GM18507 (cell line): ENCODE measurements around the gene TBX4.
A peak's percentile ranks its signal among the peaks of the same experiment; 100 is the strongest.

Source experiments
- DNase-seq: peaks from one replicate; pipeline ENCODE4 v3.0.0; 2011; ENCODE audit warnings: low read depth; ENCODE audit not compliant: insufficient read length; ENCODE audit errors: extremely low spot score
- FAIRE-seq: peaks from 2 replicates; lab custom pipeline; 2011; peaks lifted over from hg19 to GRCh38; lab: Jason Lieb, UNC

TBX4 gene

DNA sequence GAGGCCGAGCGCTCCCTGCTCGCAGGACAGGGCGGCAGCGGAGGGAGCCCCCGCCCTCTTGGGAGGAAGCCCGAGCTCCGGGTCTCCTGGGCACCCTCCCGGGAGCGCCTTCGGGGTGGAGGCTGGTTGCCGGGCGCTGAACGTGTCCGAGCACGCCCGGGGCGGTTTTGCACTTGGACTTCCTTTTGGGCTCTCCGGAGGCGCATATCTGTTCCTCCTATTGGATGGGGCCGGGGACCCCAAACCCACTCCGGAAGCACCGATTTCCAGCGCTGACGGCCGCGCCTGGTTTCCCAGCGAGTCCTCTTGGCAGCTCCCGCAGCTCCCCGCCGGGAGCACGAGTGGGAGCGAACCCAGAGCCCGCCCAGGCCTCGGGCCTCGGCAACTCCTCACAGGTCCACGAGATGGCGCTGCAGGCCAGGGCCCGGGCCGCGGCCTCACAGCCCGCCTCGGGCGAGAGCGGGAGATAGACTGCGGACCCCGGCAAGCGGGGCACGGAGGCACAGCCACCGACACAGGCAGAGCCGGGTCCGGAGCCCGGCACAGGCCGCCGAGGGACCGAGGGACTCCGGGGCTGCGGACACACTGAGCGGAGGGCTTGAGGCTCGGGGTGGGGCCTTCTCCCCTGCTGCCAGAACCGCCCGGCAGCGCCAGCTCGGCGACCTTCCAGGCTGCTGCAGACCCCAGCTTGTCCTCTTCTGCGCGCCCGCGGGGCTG lies 39.9 kb upstream of the TBX4 start:
- DNase-seq (peak; percentile 78), FAIRE-seq (peak; percentile 38)

GRCh38 chr17:61412860-61413660 lies 39.2 kb upstream of the TBX4 start:
- no peak for FAIRE-seq
- no peak for DNase-seq

DNA sequence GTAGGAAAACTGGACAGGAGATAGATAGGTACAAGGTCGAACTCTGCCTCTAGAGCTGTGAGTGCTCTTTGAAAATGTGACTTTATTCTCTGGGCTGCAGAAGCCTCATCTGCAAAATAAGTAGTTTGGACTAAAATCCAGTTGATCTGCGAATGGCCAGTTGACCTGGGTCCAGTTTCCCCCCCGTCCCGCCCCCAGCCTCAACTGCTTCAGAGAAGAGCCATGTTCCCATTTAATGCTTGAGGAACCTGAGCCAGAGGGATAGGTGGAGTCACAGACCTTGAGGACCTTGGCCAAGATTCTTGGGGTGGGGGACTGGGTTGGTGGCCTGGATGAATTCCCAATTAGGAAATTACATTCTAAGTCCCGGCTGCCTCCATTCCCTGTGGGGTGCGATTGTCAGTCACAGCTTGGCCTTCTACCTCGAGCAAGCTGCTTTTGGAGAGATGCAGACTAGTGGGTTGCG lies 38.5 kb upstream of the TBX4 start:
- FAIRE-seq (no peak), DNase-seq (no peak)

DNA sequence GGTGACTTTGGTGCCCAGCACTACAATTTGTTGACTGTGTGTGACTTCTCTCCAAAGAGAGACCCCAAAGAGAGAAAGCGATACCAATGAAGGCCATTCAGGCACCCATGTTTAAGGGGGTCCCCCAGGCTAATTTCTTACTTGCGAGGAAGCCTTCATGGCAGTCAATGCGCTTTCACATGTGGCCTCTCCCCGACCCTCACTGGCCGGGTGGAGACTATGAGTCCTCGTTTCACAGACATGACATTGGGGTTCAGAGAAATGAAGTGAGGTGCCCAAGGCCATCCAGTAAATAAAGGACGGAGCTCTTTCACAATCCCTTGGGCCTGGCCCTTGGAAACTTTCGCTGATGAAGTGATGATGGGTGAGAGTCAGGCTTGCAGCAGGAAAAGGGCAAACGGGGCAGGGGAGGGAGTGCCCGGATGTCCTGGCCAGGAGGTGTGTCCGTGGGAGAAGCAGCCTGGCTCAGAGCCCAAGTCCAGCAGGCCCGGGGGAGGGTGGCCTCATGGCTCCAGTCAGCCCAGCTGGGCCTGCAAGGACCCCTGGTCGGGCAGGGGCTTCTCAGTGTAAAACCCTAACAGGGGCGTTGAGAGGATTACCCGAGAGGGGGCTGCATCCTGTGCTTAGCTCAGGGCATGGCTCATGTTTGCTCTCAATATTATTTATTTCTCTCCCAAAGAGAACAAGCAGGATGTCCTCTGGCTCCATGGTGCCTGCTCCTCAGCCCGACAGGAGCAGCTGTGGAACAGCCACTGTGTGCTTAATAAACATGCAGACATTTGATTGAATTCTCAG lies 37.9 kb upstream of the TBX4 start:
- FAIRE-seq (no peak), DNase-seq (no peak)

DNA sequence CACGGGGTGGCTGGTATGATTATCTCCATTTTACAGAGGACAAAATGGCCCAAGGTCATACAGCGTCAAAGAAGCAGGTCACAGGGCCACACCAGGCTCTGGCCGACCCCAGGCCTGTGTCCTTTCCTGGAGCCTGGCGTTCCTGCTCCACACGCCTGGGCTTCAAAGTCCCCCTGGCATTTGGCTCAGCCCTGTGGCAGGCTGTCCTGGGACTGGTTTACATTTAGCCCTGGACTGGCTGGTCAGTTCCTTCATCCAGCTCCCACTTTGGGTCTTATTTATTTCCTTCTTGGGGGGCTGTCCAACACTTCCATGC lies 37.3 kb upstream of the TBX4 start:
- DNase-seq (no peak), FAIRE-seq (no peak)

GRCh38 chr17:61415374-61416210 lies 36.6 kb upstream of the TBX4 start:
- DNase-seq (no peak), FAIRE-seq (no peak)

DNA sequence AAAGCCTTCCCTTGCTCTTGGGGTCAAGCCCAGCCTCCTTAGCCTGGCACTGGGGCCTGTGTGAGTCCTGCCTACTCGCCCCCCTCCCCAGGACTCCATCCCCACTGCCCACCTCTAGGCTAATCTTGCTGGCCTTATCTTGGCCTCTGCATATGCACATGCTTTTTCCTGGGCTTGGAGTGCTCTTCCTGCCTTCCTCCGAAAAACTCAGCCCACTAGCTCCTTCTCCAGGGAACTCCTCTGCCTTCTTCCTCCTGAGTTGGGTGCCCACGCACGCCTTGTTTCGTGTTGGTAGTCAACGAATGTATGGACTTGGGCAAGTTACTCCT lies 36.0 kb upstream of the TBX4 start:
- DNase-seq (no peak), FAIRE-seq (no peak)

DNA sequence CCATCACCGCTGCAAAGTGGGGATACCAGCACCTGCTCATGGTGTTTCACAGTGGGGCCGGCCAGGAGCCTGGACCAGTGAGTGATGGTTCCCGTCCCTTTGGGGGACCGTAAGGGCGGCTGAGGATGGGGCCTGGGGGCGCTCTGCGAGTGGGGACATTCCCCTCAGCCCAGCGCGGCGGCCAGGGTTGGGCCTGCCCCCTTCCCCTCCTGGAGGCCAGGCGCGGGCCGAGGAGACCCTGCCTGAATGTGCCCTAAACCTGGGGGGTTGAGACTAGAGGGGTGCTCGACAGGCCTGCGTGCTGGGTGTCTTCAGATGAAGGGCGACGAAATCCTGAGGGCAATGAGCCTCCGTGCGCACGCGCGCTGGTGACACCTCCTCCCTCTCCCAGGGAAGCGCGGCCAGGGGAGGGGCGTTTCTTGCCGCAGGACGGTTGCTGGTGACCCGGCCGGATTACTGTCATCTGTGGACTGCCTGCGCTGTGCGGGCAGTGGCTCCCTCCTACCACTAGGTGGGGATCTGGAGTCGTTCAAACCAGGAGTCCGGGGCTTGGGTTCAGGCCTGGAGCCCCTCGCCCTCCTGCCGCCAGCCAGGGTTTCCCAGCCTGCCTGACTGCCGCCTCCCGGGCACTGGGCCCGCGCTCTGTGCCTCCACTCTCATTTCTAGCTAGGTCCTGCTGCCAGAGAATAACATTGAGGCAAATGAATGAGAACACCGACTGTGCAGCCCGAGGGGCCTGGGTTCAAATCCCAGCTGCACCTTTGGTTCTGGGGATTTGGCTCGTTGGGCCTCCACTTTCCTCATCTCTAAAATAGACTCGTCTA lies 35.5 kb upstream of the TBX4 start:
- DNase-seq, result peak; percentile 68
- FAIRE-seq, result peak; percentile 89

DNA sequence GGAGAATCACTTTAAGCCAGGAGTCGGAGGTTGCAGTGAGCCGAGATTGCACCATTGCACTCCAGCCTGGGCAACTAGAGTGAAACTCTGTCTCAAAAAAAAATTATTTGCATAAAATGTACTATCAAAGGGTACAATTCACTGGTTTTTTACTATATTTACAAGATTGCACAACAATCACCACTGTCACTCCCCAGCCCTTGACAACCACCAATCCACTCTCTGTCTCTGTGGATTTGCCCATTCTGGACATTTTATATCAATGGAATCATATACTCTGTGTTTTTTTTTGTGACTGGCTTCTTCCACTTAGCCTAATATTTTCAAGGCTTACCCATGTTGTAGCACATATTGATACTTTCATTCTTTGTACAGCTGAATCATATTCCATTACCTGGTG lies 33.8 kb upstream of the TBX4 start:
- DNase-seq (no peak), FAIRE-seq (no peak)

GRCh38 chr17:61419496-61420046 lies 32.7 kb upstream of the TBX4 start:
- no peak for DNase-seq
- FAIRE-seq, result no peak

DNA sequence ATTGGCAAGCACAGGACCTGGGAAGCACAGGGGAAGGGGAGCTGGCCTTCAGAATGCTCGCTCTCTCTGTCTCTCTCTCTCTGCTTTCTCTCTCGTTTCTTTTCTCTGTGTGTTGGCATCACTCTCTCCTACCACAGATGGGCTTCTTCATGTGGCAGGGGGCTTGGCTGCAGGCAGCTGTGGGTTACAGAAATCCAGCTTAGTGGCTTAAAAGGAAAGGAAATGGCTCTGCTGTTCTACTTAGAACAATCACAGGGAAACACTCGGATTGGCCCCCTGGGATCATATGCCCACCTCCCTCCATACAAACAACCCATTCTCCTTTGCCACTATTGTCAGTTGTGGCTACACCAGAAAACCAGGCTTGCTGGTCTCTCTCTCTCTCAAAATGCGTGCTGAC lies 32.2 kb upstream of the TBX4 start:
- DNase-seq, result no peak

DNA sequence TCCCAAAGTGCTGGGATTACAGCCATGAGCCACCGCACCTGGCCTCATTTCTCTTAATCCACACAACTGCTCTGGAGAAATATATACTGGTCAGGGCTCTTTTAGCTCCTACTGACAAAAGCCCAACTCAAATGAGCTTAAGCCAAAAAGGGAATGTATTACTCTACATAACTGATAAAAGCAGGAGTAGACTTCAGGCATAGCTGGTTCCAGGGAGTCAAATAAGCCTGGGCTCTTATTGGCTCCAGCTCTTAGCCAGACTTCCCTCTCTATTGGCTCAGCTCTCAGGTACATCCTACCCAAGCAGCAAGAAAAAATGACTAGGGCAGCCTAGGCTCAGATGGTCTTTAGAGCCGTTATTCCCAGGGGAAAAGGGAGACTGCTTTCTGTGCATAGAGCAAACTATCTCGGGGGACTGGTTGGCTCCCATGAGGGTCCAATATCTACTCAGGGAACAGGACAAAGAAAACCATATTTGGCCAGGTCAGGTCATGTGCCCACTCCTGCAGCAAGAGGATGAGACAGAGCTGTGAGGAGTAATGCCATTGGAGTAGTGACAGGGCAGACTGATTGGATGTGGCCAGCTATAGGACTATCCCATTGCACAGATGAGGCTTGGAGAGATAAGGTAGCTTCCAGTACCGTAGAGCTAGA lies 31.4 kb upstream of the TBX4 start:
- FAIRE-seq, result no peak
- no peak for DNase-seq

More for the DNA sequence above, 32.2 kb upstream of the TBX4 start:
- no peak for FAIRE-seq

- FAIRE-seq (no peak), DNase-seq (no peak)
Observed at GRCh38 chr17:61421460-61421859, 30.8 kb upstream of the TBX4 start.

GRCh38 chr17:61422116-61422799 lies 30.0 kb upstream of the TBX4 start:
- no peak for DNase-seq
- no peak for FAIRE-seq

DNA sequence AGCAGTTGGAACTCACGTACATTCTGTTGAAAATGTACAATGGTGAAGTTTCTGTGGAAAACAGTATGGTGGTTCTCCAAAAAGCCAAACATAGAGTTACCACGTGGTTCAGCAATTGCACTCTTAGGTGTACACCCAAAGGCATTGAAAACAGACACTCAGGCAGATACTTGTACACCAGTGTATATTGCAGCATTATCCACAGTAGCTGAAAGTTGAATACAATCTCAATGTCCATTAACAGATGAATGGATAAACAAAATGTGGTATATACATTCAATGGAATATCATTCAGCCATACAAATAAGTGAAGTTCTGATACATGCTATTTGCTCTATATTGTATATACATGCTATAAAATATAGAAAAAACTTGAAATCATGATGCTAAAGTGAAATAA lies 29.4 kb upstream of the TBX4 start:
- no peak for DNase-seq
- FAIRE-seq, result no peak

GRCh38 chr17:61423967-61424649 lies 28.1 kb upstream of the TBX4 start:
- no peak for DNase-seq
- no peak for FAIRE-seq
